Stimulated activated CD8-positive, alpha-beta memory T cell treated with anti-CD3 and anti-CD28 coated beads, Interleukin-12 subunit alpha, Interleukin-12 subunit beta, amount 100 ng/mL, for 24 hours (primary cell): ENCODE results near the gene EIF2D.

Experiments used
- DNase-seq: peaks from one replicate; pipeline ENCODE4 v3.0.0-alpha.2; 2020; ENCODE audit errors: extremely low read depth

EIF2D gene

GRCh38 chr1:206569556-206569955 is 42.7 kb downstream of the EIF2D start:
- no peak for DNase-seq

GRCh38 chr1:206568779-206569352 is 43.4 kb downstream of the EIF2D start:
- no peak for DNase-seq

GRCh38 chr1:206568256-206568655 is 44.0 kb downstream of the EIF2D start:
- DNase-seq, result no peak

- DNase-seq, result no peak
Observed at GRCh38 chr1:206566999-206567398, 45.3 kb downstream of the EIF2D start.

- DNase-seq, result no peak
Observed at GRCh38 chr1:206565995-206566394, 46.3 kb downstream of the EIF2D start.

GRCh38 chr1:206563367-206564207 is 48.7 kb downstream of the EIF2D start:
- no peak for DNase-seq

- DNase-seq, result no peak
Observed at GRCh38 chr1:206560007-206560716, 52.1 kb downstream of the EIF2D start.

GRCh38 chr1:206559672-206559995 is 52.6 kb downstream of the EIF2D start:
- DNase-seq, result no peak

- DNase-seq, result no peak
Observed at GRCh38 chr1:206558794-206559671, 53.2 kb downstream of the EIF2D start.

- no peak for DNase-seq
Observed at GRCh38 chr1:206557636-206558473, 54.4 kb downstream of the EIF2D start.

GRCh38 chr1:206556750-206557635 is 55.3 kb downstream of the EIF2D start:
- DNase-seq, result peak; percentile 75

- DNase-seq, result no peak
Observed at GRCh38 chr1:206556047-206556749, 56.1 kb downstream of the EIF2D start.

- DNase-seq, result no peak
Observed at GRCh38 chr1:206555473-206555935, 56.8 kb downstream of the EIF2D start.

- no peak for DNase-seq
Observed at GRCh38 chr1:206554701-206555472, 57.4 kb downstream of the EIF2D start.

GRCh38 chr1:206554211-206554610 is 58.1 kb downstream of the EIF2D start:
- DNase-seq, result no peak

GRCh38 chr1:206551986-206552326 is 60.3 kb downstream of the EIF2D start:
- DNase-seq, result no peak

GRCh38 chr1:206551296-206551985 is 60.8 kb downstream of the EIF2D start:
- no peak for DNase-seq

GRCh38 chr1:206550446-206550845 is 61.8 kb downstream of the EIF2D start:
- DNase-seq, result no peak
